Stimulated activated CD4-positive, alpha-beta T cell treated with anti-CD3 and anti-CD28 coated beads, TNF-alpha, amount 100 ng/mL, for 48 hours (primary cell): Measurements from ENCODE around the gene ADAMTS18.
"Not testable (repeated sequence)": the region's sequence is repeated elsewhere in the genome, so short reads cannot be mapped to it uniquely, and the experiment has no call there.

ENCODE experiments used
- DNase-seq, 3 donors: peaks; one replicate each; pipeline ENCODE4 v3.0.0-alpha.2; 2020; ENCODE audit warnings: low read depth in 3 of 3

The ADAMTS18 gene

DNA sequence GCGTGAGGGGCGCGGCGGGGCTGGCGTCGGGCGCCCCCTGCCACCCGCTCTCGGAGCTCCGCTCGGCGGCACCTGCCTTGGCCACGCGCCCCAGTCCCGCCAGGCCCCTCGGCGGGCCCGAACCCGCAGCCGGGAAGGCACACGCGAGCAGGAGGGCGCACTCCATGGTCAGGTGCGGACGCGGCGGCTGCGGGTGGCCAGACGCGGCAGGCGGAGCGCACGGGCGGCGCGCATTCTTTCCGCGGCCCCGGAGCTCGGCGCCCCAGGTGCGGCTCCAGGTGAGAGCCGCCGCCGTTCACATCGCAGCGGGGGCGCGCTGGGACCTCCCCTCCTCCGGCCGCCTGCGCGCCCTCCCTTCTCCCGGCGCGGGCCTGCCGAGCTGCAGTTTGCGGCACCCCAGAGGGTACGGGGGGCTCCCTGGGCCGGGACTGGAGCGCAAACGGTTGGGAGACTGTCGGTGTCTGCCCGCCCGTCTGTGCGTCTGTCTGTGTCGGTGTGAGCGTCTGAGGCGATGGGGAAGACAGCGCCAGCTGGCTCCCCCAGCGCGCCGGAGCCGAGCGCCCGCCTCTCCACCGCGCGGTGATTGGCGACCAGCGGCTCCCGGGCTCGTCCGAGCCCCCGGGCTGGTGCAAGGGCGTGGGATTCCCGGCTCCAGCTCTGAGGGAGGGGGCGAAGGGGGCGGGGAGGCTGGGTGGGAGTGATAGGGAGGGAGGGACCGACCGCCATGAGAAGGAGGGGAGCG is at the start of gene ADAMTS18:
TSS of gene ADAMTS18 (minus strand) at position 505 of the 742 bp plus-strand sequence. CDS start at position 166, 339 bp downstream.
- DNase-seq: no peak

GRCh38 chr16:77480681-77481315 is 46.0 kb upstream of the ADAMTS18 start:
- DNase-seq: no peak

DNA sequence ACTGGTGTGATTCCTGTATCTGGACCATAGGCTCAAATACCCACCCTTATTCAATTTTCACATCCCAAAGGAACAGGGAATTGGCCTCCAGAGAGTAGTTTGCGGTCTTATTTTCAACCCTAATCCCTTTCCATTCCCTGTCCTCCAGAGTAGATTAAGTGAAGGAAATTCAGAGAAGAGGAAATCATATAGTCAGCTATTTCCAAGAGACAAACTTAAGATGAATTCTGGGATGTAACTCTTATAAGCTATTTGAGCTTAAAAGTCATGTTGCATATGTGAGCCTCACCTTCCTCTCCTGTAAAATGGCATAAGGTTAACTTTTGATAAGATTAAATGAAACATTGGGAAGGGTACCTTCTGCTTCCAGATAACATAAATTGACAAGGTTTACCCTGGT is 37.4 kb upstream of the ADAMTS18 start:
- no peak for DNase-seq

DNA sequence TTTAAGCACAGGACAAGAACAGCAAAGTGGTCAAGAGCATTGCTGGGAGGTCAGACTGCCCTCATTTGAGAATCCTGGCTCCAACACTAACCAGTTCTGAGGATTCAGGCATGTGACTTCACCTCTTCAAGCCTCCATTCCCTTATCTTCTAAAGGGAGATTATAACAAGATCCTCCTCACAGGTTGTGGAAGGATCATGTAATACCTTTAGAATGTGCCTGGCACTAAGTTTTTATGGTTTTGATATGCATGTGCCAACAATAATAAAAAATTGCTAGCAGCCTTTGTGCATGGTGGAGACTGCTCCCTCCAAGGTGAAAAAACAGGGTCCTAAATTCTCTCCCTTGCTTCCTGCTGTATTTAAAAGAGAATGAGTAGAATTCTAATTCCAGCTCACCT is 36.0 kb upstream of the ADAMTS18 start:
- DNase-seq: no peak

GRCh38 chr16:77469634-77470033 is 34.8 kb upstream of the ADAMTS18 start:
- DNase-seq: no peak

DNA sequence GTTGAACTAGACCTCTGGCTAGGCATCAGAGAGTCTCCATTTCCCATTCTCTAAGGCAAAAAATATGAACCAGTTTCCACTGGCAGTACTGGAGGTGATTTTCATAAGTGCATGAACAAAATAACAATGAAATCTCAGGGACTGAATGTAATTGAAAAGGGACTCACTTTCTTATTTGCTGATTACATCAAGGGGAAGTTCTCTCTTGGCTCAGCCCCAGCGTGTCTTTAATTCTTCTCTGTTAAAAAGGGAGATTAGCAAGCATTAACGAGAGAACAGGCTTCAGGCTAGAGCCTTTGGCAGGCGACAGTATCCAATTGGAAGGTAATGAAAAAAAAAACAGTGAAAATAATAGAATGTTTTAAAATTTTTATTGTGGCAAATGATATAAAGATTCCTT is 34.0 kb upstream of the ADAMTS18 start:
- DNase-seq: no peak

- DNase-seq: no peak
Measured at GRCh38 chr16:77467821-77468335, 33.0 kb upstream of the ADAMTS18 start.

GRCh38 chr16:77463659-77464058 is 28.8 kb upstream of the ADAMTS18 start:
- DNase-seq: not testable (repeated sequence)

DNA sequence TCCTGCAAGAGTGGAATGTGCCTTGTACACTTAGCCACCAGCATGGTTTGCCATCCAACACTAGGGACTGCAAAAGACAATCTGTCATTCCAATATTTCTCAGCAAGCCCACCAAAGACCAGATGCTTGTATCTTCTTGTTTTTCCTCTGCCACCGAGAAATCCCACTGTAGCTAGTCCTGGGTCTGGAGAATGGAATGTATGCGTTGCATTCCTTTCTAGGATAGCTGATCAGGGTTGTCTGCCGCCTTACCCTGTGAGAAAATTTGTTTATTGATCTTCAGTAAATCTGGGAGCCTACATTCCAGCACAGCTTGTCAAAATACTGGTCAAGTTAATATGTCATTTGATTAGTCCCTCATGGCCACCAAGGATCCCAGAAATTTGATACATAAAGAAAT is 28.1 kb upstream of the ADAMTS18 start:
- DNase-seq: no peak

DNA sequence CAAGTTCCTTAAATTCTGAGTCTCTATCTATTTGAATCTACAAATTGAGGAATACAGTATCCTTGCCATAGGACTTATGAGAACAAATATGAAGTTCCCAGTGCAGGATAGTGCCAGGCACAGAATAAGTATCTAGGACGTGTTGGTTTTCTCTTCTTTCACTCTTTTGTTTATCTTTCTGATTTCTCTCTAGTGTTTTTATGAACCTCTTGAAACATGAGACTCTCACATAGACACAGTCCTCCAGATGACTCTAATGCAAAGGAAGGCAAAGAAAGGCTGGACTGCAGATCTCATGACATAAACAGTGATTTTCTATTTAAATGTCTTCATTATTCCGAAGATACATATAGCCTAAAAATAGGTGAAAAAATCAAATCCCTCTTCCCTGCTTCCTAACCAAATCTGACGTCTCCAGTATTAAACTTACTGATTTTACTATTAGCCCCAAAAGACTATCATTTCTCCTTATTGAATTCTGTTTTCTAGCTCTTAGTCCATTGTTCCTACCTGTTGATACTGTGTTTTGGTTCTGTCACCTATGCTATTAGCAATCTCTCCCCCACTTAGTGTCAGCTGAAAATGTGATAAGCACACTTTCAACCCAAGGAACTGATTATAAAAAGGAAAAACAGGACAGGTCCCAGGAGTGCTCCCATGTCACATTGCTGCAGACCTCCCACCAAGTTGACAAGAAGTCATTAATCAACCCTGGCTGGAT is 24.9 kb upstream of the ADAMTS18 start:
- no peak for DNase-seq

DNA sequence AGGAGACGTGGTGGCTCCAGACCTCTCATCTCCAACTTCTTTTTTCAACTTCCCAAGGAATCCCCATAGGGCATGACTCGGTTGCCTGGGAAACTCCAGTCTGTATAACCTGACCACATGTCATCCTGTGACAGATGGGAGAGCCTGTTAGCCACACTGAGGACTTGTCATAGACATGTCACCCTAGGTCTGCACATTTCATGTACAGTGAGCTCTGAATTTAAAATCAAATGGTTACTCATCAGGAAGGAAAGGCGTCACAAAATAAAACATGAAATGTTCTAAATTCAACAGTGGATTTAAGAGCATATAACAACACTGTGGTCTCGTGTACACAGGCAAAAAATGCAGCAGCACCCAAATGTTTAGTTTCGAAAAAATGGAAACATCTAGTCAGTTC is 22.2 kb upstream of the ADAMTS18 start:
- no peak for DNase-seq

GRCh38 chr16:77452243-77452642 is 17.4 kb upstream of the ADAMTS18 start:
- DNase-seq: no peak

DNA sequence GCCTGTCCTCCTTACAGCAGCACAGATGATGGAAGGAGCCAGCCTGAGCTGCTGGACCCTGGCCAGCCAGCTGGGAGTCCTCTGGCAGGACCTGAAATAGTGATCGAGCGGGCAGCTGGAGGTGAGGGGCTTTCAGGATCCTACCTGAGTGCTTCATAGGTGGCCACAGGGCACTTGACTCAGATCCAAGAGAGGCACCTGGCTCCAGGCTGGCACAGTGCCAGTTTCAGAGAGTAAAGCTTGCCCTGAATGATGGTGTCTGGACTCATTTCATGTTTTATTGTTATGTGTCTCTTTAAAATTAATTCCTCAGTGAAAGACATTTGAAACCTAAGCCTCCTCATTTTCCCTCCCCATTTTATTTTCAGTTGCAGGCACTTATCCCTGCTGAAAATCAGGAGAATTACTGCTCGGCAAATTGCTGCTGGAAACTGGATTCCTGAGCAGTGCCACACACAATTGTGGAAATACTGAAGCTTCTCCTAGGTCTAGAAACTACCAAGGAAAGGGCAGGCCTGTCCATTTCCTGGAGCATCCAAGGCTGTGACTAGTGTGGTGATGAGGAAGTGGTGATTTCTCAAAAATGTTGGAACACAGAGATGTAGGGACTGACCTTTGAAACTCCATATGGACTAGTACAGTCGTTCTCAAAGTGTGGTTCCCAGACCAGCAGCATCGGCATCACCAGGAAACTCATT is 16.1 kb upstream of the ADAMTS18 start:
- DNase-seq: no peak

- DNase-seq: no peak
Measured at GRCh38 chr16:77449208-77449607, 14.4 kb upstream of the ADAMTS18 start.

DNA sequence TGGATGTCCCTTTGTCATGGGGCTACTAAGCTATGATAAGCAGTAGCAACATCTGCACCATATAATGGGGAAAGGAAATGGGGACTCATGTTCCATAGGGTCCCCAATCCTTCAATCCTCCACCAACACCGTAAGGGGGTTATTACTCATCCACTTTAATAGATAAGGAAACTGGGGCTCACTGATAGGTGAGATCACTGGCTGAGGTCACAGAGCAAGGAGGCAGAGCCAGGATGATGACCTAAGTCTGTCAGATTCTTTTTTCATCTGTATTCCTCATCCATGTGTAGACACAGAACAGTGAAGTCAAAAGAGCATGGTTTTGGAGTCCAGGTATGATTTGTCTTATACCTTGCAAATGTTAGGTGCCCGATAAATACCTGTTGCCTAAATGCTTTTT is 10.5 kb upstream of the ADAMTS18 start:
- DNase-seq: no peak

- DNase-seq: no peak
Measured at GRCh38 chr16:77444147-77444460, 9.3 kb upstream of the ADAMTS18 start.

DNA sequence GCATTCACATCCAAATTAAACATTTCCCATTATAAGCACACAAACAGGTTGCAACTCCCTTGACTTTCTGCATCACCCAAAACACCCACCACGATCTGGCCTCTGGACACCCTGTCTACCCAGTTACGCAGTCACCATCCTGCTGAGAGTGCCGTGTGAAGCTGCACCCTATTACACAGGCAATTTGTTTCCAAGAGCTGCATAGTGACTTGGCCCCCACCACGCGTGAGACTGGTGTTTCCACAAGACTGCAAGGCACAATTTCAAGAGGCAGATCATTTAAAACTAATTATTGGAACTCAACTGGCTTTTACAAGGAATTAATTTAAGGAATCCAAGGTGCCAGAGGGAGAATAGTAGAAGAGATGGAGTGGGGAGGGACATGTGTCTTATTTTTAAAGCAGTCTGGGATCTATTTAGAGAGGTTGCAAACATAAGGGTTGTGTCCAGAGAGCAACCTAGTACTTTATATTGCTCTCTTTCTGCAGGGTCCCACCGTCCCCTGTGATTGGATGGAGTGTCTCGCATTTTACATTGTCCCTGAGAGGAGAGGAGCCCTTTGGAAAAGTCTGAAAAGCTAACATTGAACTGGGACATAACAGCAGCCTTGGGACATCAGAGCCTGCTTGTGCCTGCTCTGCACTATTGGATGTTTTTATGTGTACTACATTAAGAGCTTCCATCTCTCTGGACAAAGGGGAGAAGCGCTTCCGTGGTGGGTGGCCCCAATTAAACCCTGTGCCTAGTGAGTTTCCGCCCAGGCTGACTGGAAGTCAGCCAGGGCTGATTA is 8.7 kb upstream of the ADAMTS18 start:
- DNase-seq: no peak

DNA sequence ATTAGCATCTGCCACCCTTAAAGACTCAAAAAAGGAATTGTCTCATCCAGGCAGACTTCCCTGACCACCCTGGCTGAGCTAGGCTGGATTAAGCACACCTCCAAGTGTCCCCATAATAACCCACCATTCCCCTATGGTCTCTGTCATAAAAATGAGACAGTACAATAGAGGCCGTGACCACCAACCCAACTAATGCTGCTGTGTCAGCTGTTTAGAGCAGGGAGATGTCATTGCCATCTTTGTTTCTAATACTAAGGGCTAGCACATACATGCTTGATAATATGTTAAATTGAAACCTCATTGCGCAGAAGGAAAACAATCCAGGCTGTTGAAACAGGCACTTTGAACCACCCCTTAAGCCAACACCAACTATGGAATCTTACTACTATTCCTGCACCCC is 7.2 kb upstream of the ADAMTS18 start:
- no peak for DNase-seq

DNA sequence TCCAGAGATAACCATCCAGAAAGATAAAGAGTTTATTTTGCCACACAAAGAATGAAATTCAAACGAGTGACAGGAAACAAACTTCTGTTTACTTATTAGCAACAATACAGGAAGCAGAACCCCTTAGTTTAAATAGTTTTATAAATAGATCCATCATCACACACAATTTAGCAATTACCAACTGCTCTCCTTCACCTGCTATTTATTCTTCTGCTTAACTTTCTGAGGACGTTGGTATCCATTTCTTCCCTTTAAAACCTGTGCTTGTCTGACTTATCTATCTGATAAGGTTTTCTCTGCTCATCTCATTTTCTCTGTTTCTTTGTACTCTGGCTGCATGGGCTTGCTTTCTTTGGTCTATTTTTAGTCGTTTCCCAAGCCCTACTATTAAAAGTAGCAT is 4.3 kb upstream of the ADAMTS18 start:
- DNase-seq: no peak

- DNase-seq: no peak
Measured at GRCh38 chr16:77437859-77438258, 3.0 kb upstream of the ADAMTS18 start.

DNA sequence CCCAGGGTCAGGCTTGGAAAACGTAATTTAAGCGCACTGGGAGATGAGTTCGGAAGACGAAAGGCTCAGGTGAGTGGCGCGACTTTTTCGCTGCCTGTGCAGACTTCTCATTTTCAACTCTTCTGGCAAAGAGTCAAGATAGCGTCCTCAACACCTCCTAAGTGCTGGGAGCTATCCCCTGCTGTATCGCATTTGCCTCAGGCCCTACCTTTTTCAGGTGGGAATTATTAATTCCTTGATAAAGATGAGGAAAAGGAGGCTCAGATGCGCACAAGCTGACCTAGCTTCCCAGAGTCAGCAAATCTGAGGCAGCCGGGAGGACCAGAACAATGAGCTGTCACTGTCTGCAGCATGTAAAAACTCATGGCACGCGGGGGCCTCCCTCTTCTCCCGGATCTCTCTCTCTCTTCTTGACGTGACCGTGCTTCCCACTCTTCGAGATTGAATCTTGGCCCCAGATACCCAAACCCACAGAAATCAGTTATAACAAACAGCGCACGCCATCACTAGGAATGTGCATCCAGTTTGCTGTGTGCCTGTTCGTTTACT is 512 bp upstream of the ADAMTS18 start:
- no peak for DNase-seq
